GM18909 (cell line): ENCODE results near the gene HOXB3.

Experiments
- ATAC-seq: cut with Tn5 transposase; IDR thresholded peaks from one replicate; pipeline ENCODE4 v1.9.1; 2021; ENCODE audit warnings: mild to moderate bottlenecking; ENCODE audit not compliant: unreplicated experiment, poor library complexity

The HOXB3 gene

DNA sequence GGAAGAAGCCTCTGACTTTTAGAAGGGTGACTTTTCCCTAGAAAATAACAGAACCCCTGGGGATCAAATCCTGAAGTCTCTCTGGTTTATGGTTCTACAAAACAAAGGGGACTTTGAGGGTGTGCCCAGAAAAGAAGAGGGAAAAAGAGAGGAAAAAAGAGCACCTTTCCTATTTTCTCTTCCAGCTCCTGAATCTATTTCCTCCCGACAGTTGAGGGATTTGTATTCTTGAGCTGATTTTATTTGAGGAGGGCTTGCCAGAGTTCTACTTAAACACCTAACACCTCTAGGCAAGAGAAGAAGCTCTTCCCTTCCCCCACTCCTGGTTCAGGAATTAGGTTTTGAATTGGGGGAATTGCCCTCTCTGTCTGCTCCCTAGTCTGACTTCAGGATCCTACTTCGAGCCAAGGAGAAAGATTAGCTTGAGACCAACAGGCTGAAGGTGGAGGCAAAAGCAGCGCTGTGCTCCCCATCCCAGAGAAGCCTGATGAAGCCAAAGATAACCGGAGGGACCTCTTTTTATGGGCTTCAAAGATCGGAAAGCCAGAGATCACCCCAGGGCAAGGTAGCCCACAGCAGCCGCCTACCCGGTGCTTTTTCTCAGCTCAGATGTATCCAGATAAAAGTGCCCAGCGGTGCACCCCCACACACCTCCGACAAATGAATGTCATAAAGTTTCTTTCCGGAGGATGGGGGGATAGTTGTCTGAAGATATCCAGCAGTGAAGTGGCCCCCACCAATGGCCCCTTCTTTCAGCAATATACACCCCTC, 796 bp downstream of the HOXB3 start:
- ATAC-seq, result no peak

DNA sequence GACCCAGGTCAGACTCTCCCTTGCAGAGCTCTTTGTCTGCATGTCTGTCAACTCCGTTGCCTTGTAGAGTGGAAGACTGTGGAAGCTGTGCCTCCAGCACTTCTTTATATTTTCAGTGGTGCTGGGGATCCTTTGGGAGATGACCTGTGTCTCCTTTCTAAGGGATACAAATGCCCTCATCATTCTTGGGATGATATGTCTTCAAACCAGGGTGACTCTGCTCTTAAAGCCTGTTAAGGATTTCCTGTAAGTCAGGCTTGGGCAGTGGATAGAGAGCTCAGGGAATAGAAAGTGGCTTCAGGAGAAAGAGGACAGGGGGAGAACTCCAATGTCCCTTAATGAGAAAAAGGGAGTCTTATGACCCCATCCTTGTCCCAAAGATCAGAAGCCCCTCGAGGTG, 1.5 kb downstream of the HOXB3 start:
- no peak for ATAC-seq

DNA sequence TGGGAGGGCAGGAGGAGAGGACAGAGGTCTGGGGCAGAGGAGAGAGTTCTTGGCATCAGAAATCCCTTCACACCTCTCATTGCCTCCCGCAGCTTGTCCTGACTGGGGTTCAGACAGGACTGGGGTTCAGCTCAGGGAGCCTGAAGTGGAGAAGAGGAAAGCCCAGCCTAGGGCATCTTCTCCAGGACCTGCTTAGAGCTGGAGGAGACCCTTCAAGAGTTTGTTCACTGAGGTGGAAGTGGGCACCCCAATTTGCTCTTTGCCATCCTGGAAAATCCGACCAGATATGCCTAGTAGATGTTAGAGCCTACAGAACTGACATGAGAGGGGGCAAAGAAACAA, 2.0 kb downstream of the HOXB3 start:
- no peak for ATAC-seq

DNA sequence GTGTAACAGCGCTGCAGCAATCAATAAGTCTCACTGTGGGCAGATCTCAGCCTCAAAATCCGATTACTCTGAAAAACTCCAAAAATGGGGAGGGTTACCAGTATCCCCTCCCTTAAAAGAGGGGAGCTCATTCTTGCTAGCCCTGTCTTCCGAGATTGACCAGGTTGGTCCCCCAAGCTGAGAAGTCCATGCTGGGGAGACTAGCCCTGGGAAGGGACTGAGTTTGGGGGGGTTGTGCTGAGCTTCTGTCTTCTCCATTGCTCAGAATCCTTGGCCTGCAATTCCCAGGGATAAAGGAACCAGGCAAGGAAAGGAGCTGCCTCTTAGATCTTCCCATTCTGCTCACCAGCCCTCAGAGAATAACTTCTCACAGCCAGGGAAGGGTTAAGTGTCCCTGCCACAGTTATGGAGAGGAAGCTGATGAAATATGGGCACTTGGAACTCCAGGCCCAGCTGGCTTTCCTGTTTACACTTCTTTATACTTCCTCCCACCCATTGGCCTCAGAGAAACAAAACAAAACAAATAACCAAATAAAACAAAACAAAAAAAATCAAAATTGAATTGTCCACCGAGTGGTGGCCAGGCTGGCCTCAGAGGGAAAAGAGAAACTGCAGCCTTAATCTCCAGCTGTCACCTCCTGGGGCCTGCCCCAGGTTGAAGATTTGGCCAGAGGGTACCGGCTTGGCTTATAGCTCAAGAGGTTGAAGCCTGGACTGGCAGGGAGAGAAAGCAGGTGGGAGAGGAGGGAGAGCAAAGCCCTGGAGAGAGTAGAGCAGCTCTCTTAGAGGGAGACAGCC, 2.6 kb downstream of the HOXB3 start:
- ATAC-seq, result no peak

DNA sequence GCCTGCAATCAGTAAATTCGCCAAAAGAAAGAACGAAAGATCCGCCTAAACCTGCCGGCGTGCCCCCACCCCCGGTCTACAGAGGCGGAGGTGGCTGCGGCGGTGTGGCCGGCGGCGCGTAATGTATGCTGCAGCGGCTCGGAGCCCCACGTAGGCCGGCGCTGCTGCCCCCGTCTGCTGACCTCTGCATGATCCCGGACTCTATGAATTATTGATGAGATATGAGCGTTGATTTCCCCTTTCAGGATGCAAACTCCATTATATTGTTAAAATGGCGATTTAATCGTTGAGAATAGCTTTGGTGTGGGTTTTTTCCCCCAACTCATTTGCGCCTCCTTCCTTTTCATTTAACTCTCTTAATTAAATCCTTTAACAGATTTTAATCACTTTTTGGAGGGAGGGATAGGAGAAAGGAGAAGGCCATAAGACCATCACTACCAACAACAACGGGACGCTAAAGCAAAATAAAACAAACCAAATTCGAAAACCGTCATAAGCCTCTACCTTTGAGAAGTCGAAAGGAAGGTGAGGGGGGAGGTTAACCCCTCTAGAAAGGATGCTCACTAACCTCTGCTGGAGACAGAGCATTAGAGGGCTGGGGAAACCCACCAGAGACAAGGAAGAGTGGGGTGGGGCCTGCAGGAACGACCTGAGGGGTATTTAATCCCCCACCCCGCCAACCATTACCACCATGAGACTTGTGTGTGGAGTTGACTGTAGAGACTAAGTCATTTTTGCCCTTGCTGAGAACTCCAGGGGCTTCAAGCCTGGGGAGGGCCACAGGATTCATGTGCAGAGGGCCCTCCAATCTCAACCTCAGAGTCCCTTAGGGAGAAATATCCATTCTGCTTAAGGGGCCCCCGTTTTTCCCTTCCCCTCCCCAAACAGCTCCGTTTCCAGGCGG, 3.4 kb downstream of the HOXB3 start:
- ATAC-seq, result no peak

DNA sequence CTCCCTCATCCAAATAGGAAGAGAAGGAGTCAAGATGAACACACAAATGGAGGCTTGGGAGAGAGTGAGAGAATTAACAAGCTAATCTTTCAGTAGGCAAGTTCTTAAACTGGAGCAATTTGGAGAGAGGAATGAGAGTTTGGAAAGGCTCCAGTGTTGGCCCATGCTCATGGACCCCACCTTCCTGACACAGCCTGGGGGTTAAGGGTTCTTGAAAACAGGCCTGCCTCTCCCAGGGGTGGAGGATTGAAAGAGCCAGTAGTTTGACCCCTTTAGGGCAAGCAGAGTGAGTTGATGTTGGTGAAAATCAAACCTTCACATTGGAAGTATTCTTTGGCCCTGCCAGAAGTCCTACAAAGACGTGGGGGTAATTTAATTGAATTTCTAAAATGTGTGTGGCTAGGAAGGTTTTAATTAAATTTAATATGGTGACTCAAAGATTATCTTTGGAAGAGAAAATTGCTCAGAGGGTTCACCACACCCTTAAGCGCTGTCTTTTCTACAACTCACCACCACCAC, 5.8 kb downstream of the HOXB3 start:
- no peak for ATAC-seq

DNA sequence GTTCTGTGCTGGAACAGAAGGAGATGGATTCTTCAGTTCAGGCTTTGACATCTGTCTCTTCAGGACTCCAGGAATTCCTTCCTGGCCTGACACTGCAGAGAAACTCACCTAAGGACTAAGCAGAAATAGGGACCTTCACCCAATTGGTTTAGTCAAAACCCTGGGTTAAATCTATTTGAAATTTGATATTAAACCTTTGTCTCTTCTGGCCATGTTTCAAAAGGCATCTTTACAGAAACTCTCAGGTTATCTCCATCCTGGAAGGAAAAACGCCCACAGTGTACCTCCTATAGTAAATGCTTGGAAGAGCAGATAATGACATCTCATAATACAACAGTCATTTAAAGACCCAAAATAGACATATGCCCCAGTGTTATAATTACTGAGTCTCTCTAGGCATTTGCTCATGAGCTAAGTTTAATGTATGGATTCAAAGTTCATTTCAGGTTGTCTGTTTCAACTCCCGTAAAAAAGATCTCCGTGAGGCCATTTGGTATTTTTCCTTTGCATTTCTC, 6.3 kb downstream of the HOXB3 start:
- no peak for ATAC-seq

DNA sequence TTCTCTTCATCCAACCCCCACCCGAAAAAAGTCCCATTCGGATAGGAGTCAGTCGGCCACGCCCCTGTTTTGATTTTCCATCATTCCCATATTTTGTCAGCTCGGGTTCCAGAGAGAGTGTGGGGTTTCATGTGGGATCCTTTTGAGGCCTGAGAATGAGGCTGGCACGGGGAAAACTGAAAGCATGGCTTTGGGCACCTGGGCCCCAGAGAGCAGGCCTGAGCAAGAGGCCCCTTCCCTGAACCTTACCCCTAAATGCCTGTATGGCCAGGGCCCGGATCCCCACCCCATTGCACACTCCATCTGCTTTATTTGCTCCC, 7.3 kb downstream of the HOXB3 start:
- ATAC-seq, result no peak

DNA sequence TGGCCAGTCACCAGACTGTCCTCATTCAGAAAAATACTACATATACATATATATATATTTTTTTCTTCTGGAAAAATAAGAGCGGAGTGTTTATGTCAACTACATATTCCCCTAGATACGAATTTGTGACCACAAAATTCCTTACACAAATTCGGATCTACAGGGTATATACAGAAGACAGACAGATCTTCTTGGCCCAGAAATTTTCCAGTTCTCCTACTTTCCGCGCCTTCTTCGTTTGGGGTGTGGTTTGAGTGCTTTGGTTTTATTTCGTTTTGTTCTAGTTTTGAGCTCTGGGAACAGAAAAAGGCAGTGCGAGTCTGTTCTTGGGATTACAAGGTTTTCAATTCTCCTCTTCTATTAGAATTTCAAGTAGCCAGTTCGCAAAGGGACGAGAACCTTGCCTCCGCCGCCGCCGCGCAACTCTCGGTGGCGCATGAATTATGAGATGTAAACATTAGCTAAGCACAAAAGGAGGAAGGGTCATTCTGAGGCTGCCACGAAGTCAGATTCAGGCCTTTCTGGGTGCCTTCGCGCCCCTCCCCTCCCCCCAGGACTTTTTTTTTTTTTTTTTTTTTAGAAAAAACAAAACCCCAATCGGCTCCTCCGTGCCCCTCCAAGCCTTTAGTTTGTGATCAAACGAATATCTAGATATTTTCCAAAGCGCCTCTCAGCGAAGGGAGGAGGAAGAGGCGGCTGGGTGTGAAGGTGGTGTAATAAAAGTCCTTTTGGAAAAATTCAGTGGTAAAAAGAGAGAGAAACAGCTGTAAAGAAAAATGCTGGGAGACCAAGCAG, 10.1 kb downstream of the HOXB3 start:
- ATAC-seq, result no peak

DNA sequence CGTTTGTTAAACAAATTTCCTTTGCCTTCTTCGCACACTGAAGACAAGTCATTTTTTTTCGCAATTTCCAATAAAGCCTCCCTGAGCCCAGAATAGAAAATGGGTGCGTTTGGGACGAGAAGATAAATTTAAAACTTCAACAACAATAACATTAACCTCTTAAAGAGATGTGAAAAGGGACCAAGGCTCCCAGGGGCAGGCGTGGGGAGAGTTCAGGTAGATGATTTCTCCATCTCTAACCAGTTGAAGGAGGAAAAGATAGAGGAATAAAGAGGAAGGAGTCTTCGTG, 10.6 kb downstream of the HOXB3 start:
- no peak for ATAC-seq

DNA sequence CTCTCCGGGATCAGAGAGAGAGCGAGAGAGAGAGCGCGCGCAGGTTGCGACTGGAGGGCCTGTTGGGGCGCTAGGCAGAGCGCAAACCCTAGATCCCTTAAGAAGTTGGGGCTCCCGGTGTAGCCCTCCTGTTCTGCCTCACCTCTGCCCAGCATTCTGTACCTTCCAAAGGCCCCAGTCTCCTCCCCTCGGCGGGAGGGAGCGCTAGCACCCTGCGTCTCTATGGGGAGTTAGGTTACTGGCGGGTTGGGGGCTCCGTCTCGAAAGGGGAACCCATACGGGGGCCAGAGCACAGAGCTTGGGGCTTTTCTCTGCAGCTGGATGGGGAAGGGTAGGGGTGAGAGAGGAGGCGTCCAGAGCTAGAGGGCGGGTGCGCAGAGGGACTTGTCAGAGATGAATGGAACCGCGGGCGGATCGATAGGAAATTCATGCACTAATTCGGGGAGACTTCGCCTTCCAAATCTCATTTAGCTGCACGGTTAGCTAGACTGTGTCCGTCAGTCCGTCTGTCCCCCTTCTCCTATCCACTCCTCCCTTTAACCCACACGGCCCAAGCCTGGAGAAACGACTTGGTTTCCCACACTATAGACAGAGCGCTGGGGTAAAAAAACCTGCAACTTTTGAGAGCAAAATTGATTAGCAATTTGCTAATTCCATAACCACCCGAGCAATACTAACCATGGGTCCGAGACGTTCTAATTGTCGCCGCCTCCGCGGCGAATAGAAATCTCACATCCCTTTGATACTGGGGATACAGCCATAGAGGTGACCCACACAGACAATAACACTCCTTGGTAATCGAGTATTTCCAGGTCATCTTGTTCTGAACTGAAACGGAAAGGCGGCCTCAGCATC, 11.2 kb downstream of the HOXB3 start:
- no peak for ATAC-seq

DNA sequence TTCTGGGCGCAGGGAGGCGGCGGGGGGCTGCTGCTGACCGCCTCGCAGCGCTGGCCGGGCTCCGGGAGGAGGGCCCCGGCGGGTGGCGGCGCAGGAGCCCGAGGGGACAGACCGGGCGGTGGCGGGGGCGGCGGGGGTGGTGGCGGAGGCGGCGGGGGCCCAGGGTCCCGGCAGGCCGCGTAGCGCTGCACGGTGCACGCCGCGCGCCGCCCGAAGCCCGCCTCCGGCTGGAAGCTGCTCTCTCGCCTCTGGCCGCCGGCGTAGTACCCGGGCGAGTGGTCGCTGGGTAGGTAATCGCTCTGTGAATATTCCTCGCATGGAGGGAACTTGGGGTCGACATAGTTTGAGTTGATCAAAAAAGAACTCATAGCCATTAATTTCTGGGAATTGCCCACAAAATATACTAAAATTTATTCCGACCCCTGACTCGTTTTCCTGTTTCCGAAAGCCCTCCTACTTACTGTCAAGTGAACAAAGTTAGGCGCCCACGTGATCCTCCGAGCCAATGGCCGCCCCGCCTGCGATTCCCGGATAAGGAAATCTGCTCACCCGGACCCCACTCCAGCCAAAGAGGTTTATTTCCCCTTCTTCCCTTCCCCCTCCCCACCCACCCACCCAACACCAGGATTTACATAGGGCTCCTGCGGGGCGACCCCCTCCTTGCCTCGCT, 12.0 kb downstream of the HOXB3 start, which contains the start of gene HOXB4:
Gene HOXB4 (minus strand): TSS at position 405 of the 670 bp plus-strand sequence. CDS start 31 bp downstream, at position 374.
- ATAC-seq, result no peak

DNA sequence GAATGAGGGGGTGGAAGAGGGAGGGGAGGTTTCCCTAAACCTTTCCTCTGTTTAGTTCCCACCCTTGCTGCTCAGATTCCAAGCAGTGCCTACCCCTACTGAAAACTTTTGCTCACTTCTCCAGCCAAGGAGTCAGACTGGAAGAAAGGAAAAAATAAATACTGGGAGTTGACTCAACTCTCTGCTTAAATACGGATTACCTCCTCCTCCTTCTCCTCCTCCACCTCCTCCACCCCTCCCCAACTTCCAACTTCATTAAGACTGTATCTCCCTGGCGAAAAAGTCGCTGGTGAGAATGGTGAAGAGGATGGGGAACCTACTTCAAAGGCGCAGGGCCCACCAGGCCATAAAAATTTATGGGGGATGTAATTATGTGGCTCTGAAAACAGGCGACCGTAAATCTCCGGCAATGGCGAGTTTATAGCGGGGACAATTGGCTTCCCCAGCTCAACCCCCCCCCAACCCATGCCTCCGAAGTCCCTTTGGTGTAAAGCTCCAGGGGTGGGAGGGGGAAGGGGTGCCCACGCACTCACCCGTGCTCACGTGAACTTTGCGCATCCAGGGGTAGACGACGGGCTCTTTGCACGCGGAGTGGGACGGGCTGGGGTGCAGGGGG, 12.6 kb downstream of the HOXB3 start:
- no peak for ATAC-seq

DNA sequence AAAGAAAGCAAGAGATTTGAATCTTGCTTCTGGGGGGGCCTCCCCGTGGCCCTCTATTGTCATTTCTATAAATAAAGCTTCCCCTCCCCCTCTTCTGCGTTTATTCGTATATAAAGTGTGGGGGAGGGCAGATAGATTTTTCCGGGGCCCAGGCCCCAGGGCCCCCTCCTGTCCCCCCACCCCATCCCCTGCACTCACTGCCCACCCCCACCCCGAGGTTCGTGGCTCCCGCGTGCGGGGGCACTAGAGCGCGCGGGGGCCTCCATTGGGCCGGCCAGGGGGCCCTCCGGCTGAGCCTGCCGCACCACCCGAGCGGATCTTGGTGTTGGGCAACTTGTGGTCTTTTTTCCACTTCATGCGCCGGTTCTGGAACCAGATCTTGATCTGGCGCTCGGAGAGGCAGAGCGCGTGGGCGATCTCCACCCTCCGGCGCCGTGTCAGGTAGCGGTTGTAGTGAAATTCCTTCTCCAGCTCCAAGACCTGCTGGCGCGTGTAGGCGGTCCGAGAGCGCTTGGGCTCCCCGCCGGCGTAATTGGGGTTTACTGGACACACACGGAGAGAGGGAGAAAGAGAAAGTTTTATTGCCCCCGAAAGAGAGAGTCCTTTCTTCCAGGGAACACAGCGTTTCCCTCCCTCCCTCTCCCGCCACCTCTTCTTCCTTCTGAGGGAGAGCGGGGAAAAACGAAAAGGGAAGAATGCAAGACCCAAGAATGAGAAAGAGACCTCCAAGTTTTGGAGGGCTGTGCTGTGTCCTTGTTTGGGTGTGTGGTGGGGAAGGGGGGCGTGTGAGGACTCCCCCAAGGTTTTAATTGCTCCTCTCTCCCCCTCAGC, 13.3 kb downstream of the HOXB3 start:
- ATAC-seq, result no peak

DNA sequence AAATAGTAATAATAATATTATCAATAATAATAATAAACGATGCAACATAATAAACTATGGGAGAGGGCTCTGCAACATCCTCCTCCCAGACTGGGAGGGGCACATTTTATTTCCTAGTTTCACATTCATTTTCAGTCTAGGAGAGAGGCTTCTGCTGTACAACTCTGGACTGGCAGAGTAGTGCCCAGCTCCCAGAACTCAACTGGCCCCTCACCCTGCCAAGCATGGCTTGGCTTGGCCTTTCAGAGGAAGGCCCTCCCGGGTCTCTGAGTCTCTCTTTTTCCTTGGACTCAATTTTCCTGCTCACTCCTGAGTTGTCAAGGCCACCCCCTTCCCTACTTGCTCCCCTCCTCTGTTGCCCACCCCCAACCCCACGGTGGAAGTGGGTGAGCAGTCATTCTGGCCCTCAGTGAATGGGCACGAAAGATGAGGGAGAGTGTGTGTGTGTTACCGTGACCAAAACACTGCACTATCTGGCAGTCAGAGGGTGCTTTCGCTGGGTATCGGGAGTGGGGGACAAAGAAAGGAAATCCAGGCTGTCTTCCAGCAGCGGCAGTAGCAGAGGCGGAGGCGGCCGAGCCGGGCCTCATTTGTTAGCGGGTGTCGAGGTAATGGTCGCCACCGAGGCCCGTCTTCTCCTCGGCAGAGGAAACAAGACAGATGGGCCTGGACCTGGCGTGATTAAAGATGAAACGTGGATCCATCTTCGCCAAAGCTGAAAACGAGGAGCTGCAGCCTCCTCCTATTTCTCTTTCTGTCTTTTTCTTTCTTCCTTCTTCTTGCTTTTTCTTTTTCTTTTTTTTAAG, 14.2 kb downstream of the HOXB3 start:
- ATAC-seq, result no peak

DNA sequence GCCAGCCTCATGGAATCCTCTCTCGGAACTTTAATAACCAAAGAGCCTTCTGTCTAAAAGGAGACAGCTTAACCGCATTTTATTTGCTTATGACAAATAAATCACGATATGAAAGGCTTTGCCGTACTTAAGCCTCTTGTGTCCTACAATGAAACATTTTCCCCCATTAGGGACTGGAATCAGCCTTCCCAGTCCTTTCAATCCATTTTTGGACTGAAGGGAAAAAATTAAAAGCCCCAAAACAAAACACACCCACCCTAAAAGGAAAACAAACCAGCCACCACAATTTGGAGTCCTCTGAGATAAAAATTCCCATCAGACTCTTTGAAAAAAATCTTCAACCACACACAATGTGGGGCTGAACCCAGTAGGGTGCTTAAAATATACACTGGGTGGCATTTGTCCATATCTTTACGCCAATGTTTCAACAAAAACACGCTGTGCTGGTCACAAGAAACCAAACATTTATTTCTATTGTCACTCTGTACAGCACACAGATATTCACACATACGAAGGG, 14.9 kb downstream of the HOXB3 start:
- ATAC-seq, result no peak
